Suprapubic skin (tissue), 4 donors: Measurements from ENCODE around the gene GRB10.

Experiments
- POLR2A ChIP-seq, 2 donors: fragments of 450-650 bp; IDR thresholded peaks; one replicate each; pipeline ENCODE4 v1.6.1; 2017; ENCODE audit warnings: antibody characterized with exemption in 2 of 2, mild to moderate bottlenecking in 2 of 2, moderate library complexity in 2 of 2
- POLR2AphosphoS5 ChIP-seq, 3 donors: sonication (generic); formaldehyde crosslinking; IDR thresholded peaks; one replicate each; pipeline ENCODE4 v1.6.1; 2017; ENCODE audit warnings: antibody characterized with exemption in 3 of 3
- TF ChIP-seq, protein P1 (sequence below), 2 donors: fragments of 200-600 bp in 1 of 2; fragments of 450-650 bp in 1 of 2; sonication (generic) in 1 of 2; IDR thresholded peaks; one replicate each; pipeline ENCODE4 v1.5.1; 2016 to 2019; ENCODE audit warnings: antibody characterized with exemption in 2 of 2, mild to moderate bottlenecking in 1 of 2, moderate library complexity in 1 of 2

DNA sequence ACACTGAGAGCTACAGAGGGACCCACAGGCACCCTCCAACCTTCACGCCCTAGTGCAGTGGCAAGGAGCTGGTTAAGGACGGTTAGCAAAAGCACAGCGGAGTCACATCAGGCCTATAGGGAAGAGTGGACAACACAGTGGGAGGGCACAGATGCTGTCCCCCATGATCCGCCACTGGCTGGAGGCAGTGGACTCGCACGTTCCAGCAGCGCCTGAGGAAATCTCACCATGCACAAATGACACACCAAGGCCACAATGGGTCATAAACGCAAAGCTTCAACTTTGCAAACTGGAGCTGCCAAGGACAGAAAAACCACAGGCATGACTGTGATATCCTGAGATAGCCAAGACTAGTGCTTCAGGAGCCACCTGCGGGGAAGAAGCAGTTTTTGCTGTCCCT lies 58.8 kb downstream of the GRB10 start:
- TF ChIP-seq POLR2AphosphoS5 (IDR thresholded peaks at IDR 0.05) (no peak), POLR2A (IDR thresholded peaks at IDR 0.05) (no peak)
- TF ChIP-seq, protein P1, sequence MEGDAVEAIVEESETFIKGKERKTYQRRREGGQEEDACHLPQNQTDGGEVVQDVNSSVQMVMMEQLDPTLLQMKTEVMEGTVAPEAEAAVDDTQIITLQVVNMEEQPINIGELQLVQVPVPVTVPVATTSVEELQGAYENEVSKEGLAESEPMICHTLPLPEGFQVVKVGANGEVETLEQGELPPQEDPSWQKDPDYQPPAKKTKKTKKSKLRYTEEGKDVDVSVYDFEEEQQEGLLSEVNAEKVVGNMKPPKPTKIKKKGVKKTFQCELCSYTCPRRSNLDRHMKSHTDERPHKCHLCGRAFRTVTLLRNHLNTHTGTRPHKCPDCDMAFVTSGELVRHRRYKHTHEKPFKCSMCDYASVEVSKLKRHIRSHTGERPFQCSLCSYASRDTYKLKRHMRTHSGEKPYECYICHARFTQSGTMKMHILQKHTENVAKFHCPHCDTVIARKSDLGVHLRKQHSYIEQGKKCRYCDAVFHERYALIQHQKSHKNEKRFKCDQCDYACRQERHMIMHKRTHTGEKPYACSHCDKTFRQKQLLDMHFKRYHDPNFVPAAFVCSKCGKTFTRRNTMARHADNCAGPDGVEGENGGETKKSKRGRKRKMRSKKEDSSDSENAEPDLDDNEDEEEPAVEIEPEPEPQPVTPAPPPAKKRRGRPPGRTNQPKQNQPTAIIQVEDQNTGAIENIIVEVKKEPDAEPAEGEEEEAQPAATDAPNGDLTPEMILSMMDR (IDR thresholded peaks at IDR 0.05) = no peak
